ENCODE measurements around the gene LRFN5. TPM values are rescaled to one million over a fixed set of nuclear protein-coding genes. Genes with fewer than 3 reads are reported as not detected.

The LRFN5 gene
- polyA plus RNA-seq, 1 of the 3 experiments (the other 2 are of a cell fraction), result not detected

- WGBS (ENCODE audit: low lambda C conversion rate), result 26% methylated on average over 4 of the region's 4 CpGs
- H2AFZ ChIP-seq (ENCODE audit: low read depth), result no peak overlapping the region
- POLR2A ChIA-PET, result no interaction called here
Measured at GRCh38 chr14:41900644-41901043, 294.0 kb downstream of the LRFN5 start.

GRCh38 chr14:41901089-41901488 is 294.4 kb downstream of the LRFN5 start:
- no peaks in the 10 kb centered on the region for H3K27me3 ChIP-seq (ENCODE audit: insufficient read depth)
- no peaks in the 10 kb centered on the region for H4K20me1 ChIP-seq (ENCODE audit: insufficient read depth)
- no peaks in the 10 kb centered on the region for H3K9me3 ChIP-seq
- no peak for DNase-seq
- no peak overlapping the region for H3K27ac ChIP-seq (ENCODE audit: low read depth in 2 of 2, low read length in 1 of 2)
- POLR2A ChIA-PET, result no interaction called here
- no peaks in the 10 kb centered on the region for H3F3A ChIP-seq (replicated peaks; ENCODE audit: insufficient read depth)
- CTCF ChIA-PET, result no interaction called here
- H3K4me2 ChIP-seq, result no peak overlapping the region
- H3K79me2 ChIP-seq (ENCODE audit: insufficient read depth), result no peaks in the 10 kb centered on the region
- no peaks in the 10 kb centered on the region for H3K36me3 ChIP-seq (replicated peaks in 1 of 2; ENCODE audit: control insufficient read depth in 1 of 2, insufficient read depth in 2 of 2, low read length in 1 of 2)
- 10% methylated on average over 3 of the region's 3 CpGs for WGBS (ENCODE audit: low lambda C conversion rate)
- no peaks in the 10 kb centered on the region for H3K9me2 ChIP-seq
- H2AFZ ChIP-seq (ENCODE audit: low read depth), result no peak overlapping the region
- no peaks in the 10 kb centered on the region; a peak in 1 of 4 replicates for H3K4me1 ChIP-seq (ENCODE audit: control insufficient read depth in 1 of 2, insufficient read depth in 2 of 2, low read depth in 1 of 2, low read length in 1 of 2)
- H3K4me3 ChIP-seq (ENCODE audit: low read depth in 2 of 2, low read length in 1 of 2), result no peak overlapping the region
- H3K9ac ChIP-seq, result no peak overlapping the region
- TF ChIP-seq NRF1 (IDR thresholded peaks at IDR 0.05; ENCODE audit: low read depth, low read length) (no peak), SIN3A (IDR thresholded peaks at IDR 0.05; ENCODE audit: borderline replicate concordance, low read depth, low read length) (no peak), MAX (IDR thresholded peaks at IDR 0.05; ENCODE audit: low read depth) (no peak), EP300 (IDR thresholded peaks at IDR 0.05; ENCODE audit: borderline replicate concordance in 1 of 2, low read depth in 1 of 2, low read length in 1 of 2) (no peak), RFX5 (IDR thresholded peaks at IDR 0.05; ENCODE audit: low read length) (no peak), ELF1 (IDR thresholded peaks at IDR 0.05) (no peak), FOSL2 (IDR thresholded peaks at IDR 0.05; ENCODE audit: borderline replicate concordance, low read depth) (no peak), FOXJ3 (CRISPR knock-in tag; IDR thresholded peaks at IDR 0.05) (no peak), SMC3 (IDR thresholded peaks at IDR 0.05; ENCODE audit: low read depth, low read length) (no peak), CTCF (IDR thresholded peaks at IDR 0.05) (no peak)

More at GRCh38 chr14:41900644-41901043, 294.0 kb downstream of the LRFN5 start:
- no peaks in the 10 kb centered on the region for H3K36me3 ChIP-seq (replicated peaks in 1 of 2; ENCODE audit: control insufficient read depth in 1 of 2, insufficient read depth in 2 of 2, low read length in 1 of 2)
- DNase-seq, result no peak
- H3K9ac ChIP-seq, result no peak overlapping the region
- CTCF ChIA-PET, result no interaction called here
- no peak overlapping the region for H3K4me2 ChIP-seq
- no peak overlapping the region for H3K27ac ChIP-seq (ENCODE audit: low read depth in 2 of 2, low read length in 1 of 2)
- no peaks in the 10 kb centered on the region; a peak in 1 of 4 replicates for H3K4me1 ChIP-seq (ENCODE audit: control insufficient read depth in 1 of 2, insufficient read depth in 2 of 2, low read depth in 1 of 2, low read length in 1 of 2)
- TF ChIP-seq TAF1 (IDR thresholded peaks at IDR 0.05; ENCODE audit: borderline replicate concordance, low read depth, low read length) (no peak), MAX (IDR thresholded peaks at IDR 0.05; ENCODE audit: low read depth) (no peak), GATA2 (CRISPR knock-in tag; IDR thresholded peaks at IDR 0.05) (no peak), FOXM1 (IDR thresholded peaks at IDR 0.05; ENCODE audit: low read depth) (no peak)
- no peaks in the 10 kb centered on the region for H4K20me1 ChIP-seq (ENCODE audit: insufficient read depth)
- H3K79me2 ChIP-seq (ENCODE audit: insufficient read depth), result no peaks in the 10 kb centered on the region
- no peaks in the 10 kb centered on the region for H3K27me3 ChIP-seq (ENCODE audit: insufficient read depth)
- no peaks in the 10 kb centered on the region for H3F3A ChIP-seq (replicated peaks; ENCODE audit: insufficient read depth)
- H3K9me2 ChIP-seq, result no peaks in the 10 kb centered on the region
- H3K9me3 ChIP-seq, result no peaks in the 10 kb centered on the region
- H3K4me3 ChIP-seq (ENCODE audit: low read depth in 2 of 2, low read length in 1 of 2), result no peak overlapping the region

Data from SK-N-SH (cell line).